T-helper 17 cell (primary cell): ENCODE results near the gene NEIL1. TPM values are rescaled to one million over a fixed set of nuclear protein-coding genes. Genes with fewer than 3 reads are reported as not detected.
A peak's percentile ranks its signal among the peaks of the same experiment; 100 is the strongest.

Experiments
- ATAC-seq: fragments of 150-1000 bp; cut with Tn5 transposase; 2 replicates; pipeline ENCODE4 v1.10.0; 2021; ENCODE audit warnings: mild to moderate bottlenecking, moderate library complexity
- DNase-seq, 3 donors: peaks; one replicate each; pipeline versions ENCODE4 v3.0.0 to v3.0.0-alpha.2; 2020 to 2021
- H3K9me3 ChIP-seq: one replicate; pipeline ENCODE4 v1.7.0; 2013; ENCODE audit warnings: low read length, mild to moderate bottlenecking; ENCODE audit not compliant: control insufficient read depth, poor library complexity, severe bottlenecking
- H3K27ac Mint-ChIP-seq: one replicate; pipeline ENCODE4 v1.8.0; 2022; ENCODE audit warnings: mild to moderate bottlenecking, moderate library complexity, mixed read lengths
- H3K27me3 Mint-ChIP-seq: one replicate; pipeline ENCODE4 v1.8.0; 2022; ENCODE audit warnings: mixed read lengths
- H3K36me3 Mint-ChIP-seq: one replicate; pipeline ENCODE4 v1.8.0; 2022; ENCODE audit warnings: low read depth, mixed read lengths
- H3K4me1 Mint-ChIP-seq: one replicate; pipeline ENCODE4 v1.8.0; 2022; ENCODE audit warnings: mild to moderate bottlenecking, mixed read lengths
- H3K4me3 Mint-ChIP-seq: one replicate; pipeline ENCODE4 v1.8.0; 2022; ENCODE audit warnings: mild to moderate bottlenecking, moderate library complexity, mixed read lengths
- total RNA-seq, 4 donors: library from RNA in 2 of 4; stranded (reverse) in 2 of 4; gene quantifications; one replicate each; pipeline ENCODE4 v1.2.3 and lab custom pipeline; 2022 to 2026

NEIL1 gene
- total RNA-seq, 2 donors from 2014 or later: 31.6 to 45.0 TPM

- H3K27ac Mint-ChIP-seq: no peak overlapping the region
- ATAC-seq (no peak), DNase-seq (no peak)
- H3K4me1 Mint-ChIP-seq: peaks cover 19% of the 10 kb centered on the region
- H3K27me3 Mint-ChIP-seq: no peaks in the 10 kb centered on the region
- H3K36me3 Mint-ChIP-seq: peaks cover 7% of the 10 kb centered on the region
- no peaks in the 10 kb centered on the region for H3K9me3 ChIP-seq
- H3K4me3 Mint-ChIP-seq: no peak overlapping the region
These were observed 43.0 kb downstream of the NEIL1 start for GRCh38 chr15:75389791-75390382.

- H3K4me1 Mint-ChIP-seq: peaks cover 11% of the 10 kb centered on the region
- no peaks in the 10 kb centered on the region for H3K9me3 ChIP-seq
- H3K4me3 Mint-ChIP-seq: no peak overlapping the region
- H3K27ac Mint-ChIP-seq: peak overlapping the region; percentile 84
- no peak for DNase-seq
- H3K27me3 Mint-ChIP-seq: no peaks in the 10 kb centered on the region
- peaks cover 9% of the 10 kb centered on the region for H3K36me3 Mint-ChIP-seq
- no peak for ATAC-seq
These were observed 50.7 kb downstream of the NEIL1 start for GRCh38 chr15:75397494-75397893.

GRCh38 chr15:75403892-75404291 is 57.1 kb downstream of the NEIL1 start:
- H3K36me3 Mint-ChIP-seq: peaks cover 10% of the 10 kb centered on the region
- peaks cover 8% of the 10 kb centered on the region for H3K4me1 Mint-ChIP-seq
- no peaks in the 10 kb centered on the region for H3K9me3 ChIP-seq
- DNase-seq (no peak), ATAC-seq (no peak)
- no peaks in the 10 kb centered on the region for H3K27me3 Mint-ChIP-seq
- peak overlapping the region; percentile 34 for H3K27ac Mint-ChIP-seq
- H3K4me3 Mint-ChIP-seq: no peak overlapping the region

Other genes starting within 250 kb of the NEIL1 start
- 10 to 100 TPM; 30.7 to 45.6 TPM for gene C15orf39, start 145.2 kb upstream of the NEIL1 start, total RNA-seq
- gene GOLGA6C, start 88.7 kb upstream of the NEIL1 start, total RNA-seq: not detected
- under 1 TPM in 1 of 2 donors, not detected in 1; 0.10 TPM for gene GOLGA6D, start 64.2 kb upstream of the NEIL1 start, total RNA-seq
- gene COMMD4, start 11.0 kb upstream of the NEIL1 start, total RNA-seq: 10 to 100 TPM; 24.7 to 27.3 TPM
- gene MAN2C1, start 21.6 kb downstream of the NEIL1 start, total RNA-seq: 100 to 1,000 TPM; 344 to 450 TPM
- 100 to 1,000 TPM; 166 to 169 TPM for gene SIN3A, start 104.7 kb downstream of the NEIL1 start, total RNA-seq
- gene PTPN9, start 232.3 kb downstream of the NEIL1 start, total RNA-seq: 10 to 100 TPM; 19.8 to 21.6 TPM